ENCODE results near the gene TRMT2A.

Gene TRMT2A

DNA sequence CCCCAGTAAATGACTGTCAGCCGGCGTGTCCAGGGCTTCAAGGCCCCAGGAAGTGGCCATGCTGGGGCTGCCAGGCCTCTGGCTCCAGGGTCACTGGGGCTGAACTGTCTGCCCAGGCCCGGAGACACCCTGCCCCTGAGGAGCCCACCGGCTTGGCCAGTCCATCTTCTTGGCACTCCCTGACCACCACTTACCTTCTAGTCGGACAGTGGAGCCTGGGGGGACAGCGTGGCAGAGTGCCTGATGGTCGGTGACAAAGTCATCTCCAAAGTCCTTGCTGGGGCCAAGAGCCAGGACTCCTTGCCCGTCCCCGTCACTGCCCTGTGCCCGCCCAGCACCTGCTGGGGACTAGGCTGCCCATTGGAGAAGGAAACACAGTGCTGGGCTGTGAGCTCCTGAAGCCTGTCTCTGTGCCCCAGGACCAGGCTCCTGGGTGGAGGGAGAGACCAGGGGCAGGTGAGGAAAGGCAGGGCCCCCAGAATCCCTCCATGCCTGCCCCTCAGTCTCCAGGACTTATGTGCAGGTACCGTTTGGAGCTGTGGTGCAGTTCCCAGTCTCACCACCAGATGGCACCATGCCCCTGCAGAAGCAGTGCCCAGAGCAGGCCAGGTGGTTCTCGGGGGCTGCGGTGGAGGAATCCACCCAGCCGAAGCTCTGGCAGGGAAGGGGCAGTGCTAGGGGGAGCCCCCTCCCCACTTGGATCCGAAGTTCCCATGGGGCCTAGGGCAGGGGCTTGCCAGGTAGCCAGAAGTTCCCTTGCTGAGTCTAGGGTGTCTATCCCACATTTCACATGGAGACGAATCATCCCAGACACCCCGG is 39.8 kb upstream of the TRMT2A start:
- H3K36me3 ChIP-seq: no peaks in the 10 kb centered on the region
- no peaks in the 10 kb centered on the region for H3K9me3 ChIP-seq
- H3K4me1 ChIP-seq (ENCODE audit: control insufficient read depth in 1 of 2, insufficient read depth in 1 of 2, low read depth in 1 of 2, low read length in 1 of 2): no peaks in the 10 kb centered on the region
- peaks cover 50% of the 10 kb centered on the region for H3K27me3 ChIP-seq
- no peak overlapping the region for H3K4me3 ChIP-seq (ENCODE audit: low read depth in 1 of 2, low read length in 1 of 2)
- TF ChIP-seq, protein P1, sequence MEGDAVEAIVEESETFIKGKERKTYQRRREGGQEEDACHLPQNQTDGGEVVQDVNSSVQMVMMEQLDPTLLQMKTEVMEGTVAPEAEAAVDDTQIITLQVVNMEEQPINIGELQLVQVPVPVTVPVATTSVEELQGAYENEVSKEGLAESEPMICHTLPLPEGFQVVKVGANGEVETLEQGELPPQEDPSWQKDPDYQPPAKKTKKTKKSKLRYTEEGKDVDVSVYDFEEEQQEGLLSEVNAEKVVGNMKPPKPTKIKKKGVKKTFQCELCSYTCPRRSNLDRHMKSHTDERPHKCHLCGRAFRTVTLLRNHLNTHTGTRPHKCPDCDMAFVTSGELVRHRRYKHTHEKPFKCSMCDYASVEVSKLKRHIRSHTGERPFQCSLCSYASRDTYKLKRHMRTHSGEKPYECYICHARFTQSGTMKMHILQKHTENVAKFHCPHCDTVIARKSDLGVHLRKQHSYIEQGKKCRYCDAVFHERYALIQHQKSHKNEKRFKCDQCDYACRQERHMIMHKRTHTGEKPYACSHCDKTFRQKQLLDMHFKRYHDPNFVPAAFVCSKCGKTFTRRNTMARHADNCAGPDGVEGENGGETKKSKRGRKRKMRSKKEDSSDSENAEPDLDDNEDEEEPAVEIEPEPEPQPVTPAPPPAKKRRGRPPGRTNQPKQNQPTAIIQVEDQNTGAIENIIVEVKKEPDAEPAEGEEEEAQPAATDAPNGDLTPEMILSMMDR (IDR thresholded peaks at IDR 0.05): peak; percentile 92
- H3K27ac ChIP-seq: no peak overlapping the region

DNA sequence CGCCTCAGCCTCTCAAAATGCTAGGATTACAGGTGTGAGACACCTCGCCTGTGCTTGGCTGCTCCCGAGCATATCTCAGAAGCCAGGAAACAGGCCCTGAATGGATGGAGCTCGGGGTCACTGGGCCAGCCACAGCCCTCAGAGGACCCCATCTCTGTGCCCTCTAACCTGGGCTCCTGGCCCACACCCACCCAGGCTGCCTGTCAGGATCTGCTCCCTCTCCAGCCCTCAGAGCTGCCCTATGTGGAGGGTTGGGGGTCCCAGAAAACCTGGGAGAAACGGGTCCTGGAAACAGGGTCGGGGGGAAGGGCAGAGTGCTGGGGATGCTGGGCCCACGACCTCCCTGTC is 39.0 kb upstream of the TRMT2A start:
- Histone ChIP-seq H3K27ac (no peak overlapping the region), H3K27me3 (peaks cover 50% of the 10 kb centered on the region), H3K4me1 (ENCODE audit: control insufficient read depth in 1 of 2, insufficient read depth in 1 of 2, low read depth in 1 of 2, low read length in 1 of 2) (no peaks in the 10 kb centered on the region), H3K9me3 (no peaks in the 10 kb centered on the region), H3K4me3 (ENCODE audit: low read depth in 1 of 2, low read length in 1 of 2) (no peak overlapping the region), H3K36me3 (no peaks in the 10 kb centered on the region)
- TF ChIP-seq, protein P1 (IDR thresholded peaks at IDR 0.05): no peak

DNA sequence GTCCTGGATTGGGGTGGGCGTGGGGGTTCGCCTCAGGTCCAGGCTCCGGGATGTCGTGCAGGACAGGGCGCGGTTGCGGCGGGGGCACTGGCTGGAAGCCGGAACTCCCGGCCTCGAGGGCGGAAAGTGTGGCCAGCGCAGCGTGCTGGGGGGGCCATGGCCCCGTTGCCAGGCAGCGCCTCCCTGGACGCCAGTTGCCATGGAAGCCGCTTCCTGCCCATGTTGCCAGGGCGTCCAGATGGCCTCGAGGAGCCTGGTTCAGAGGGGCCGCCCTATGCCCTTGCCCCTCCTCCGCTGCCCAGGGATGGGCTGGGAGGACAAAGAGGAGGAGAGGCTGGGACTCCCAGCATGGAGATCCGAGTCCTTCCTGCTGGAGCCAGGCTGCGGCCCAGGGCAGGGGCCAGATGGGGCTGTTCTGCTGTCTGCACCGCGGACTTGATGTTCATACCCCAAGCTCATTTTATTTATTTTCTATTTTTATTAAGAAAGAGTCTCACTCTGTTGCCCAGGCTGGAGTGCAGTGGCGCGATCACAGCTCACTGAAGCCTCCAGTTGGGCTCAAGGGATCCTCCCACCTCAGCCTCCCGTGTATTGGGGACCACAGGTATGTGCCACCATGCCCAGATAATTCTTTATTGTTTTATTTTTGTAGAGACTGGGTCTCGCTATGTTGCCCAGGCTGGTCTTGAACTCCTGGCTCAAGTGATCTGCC is 38.5 kb upstream of the TRMT2A start:
- H3K4me1 ChIP-seq (ENCODE audit: control insufficient read depth in 1 of 2, insufficient read depth in 1 of 2, low read depth in 1 of 2, low read length in 1 of 2): no peaks in the 10 kb centered on the region
- no peaks in the 10 kb centered on the region for H3K9me3 ChIP-seq
- no peak overlapping the region for H3K27ac ChIP-seq
- H3K4me3 ChIP-seq (ENCODE audit: low read depth in 1 of 2, low read length in 1 of 2): no peak overlapping the region
- no peaks in the 10 kb centered on the region for H3K36me3 ChIP-seq
- TF ChIP-seq, protein P1 (IDR thresholded peaks at IDR 0.05): no peak
- H3K27me3 ChIP-seq: peaks cover 50% of the 10 kb centered on the region

DNA sequence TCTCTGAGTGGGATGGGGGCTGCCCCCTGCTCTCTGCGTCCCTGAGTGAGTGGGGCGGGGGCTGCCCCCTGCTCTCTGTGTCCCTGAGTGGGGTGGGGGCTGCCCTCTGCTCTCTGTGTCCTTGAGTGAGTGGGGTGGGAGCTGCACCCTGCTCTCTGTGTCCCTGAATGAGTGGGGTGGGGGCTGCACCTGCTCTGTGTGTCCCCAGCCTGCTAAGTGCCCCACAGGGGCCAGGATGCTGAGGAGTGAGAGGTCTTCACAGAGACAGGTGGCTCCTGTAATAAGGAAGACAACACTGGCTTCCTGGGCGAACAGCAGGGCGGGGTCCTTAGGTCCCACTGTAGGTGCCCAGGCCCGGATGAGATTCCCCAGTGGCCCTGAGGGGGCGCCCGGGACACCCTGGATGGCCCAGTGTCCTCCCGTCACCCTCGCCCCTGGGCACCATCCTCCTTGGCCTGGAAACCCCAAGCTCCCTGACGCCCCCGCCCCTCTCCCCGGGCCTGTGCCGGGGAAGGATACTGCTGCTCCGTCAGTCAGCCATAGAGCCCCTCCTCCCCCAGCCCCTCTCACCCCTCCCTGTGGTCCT is 37.7 kb upstream of the TRMT2A start:
- TF ChIP-seq, protein P1 (IDR thresholded peaks at IDR 0.05): no peak
- H3K4me3 ChIP-seq (ENCODE audit: low read depth in 1 of 2, low read length in 1 of 2): no peak overlapping the region
- no peaks in the 10 kb centered on the region for H3K9me3 ChIP-seq
- peaks cover 44% of the 10 kb centered on the region for H3K27me3 ChIP-seq
- no peak overlapping the region for H3K27ac ChIP-seq
- no peaks in the 10 kb centered on the region for H3K4me1 ChIP-seq (ENCODE audit: control insufficient read depth in 1 of 2, insufficient read depth in 1 of 2, low read depth in 1 of 2, low read length in 1 of 2)
- H3K36me3 ChIP-seq: no peaks in the 10 kb centered on the region

DNA sequence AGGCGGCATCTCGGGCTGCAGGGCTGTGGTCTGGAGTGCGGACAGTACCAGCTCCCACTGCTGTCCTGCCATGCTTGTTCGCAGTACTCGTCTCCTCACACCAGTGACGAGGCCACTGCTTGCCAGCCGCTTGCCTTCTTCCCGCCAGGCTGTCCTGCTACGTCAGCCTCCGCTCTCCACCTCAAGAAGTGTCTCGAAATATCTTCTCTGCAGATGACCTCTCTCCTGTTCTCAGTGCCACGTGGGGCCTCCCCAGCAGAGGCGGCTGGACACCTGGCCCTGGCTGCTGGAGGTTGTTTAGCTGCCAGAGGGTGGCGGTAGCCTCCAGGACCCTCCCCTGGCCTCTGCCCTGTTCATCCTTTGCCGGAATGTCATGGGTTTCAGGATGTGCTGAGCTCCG is 36.9 kb upstream of the TRMT2A start:
- H3K36me3 ChIP-seq: no peaks in the 10 kb centered on the region
- no peaks in the 10 kb centered on the region for H3K4me1 ChIP-seq (ENCODE audit: control insufficient read depth in 1 of 2, insufficient read depth in 1 of 2, low read depth in 1 of 2, low read length in 1 of 2)
- H3K9me3 ChIP-seq: no peaks in the 10 kb centered on the region
- TF ChIP-seq, protein P1 (IDR thresholded peaks at IDR 0.05): no peak
- peaks cover 37% of the 10 kb centered on the region for H3K27me3 ChIP-seq
- H3K4me3 ChIP-seq (ENCODE audit: low read depth in 1 of 2, low read length in 1 of 2): no peak overlapping the region
- H3K27ac ChIP-seq: no peak overlapping the region

All from neutrophil (primary cell).